ENCODE measurements around the gene ELFN1. TPM values are rescaled to one million over a fixed set of nuclear protein-coding genes. Genes with fewer than 3 reads are reported as not detected.
"Not testable (repeated sequence)": the region's sequence is repeated elsewhere in the genome, so short reads cannot be mapped to it uniquely, and the experiment has no call there.

ELFN1 gene
- total and polyA plus RNA-seq, 8 donors = 0.19 to 4.3 (median 0.53) TPM; not detected in 1

- WGBS, 5 donors = 94 to 96% (median 95%) methylated on average over 15 of the region's 15 CpGs
- Histone ChIP-seq H3K9me3 (no peaks in the 10 kb centered on the region), H3K4me1 (peaks cover 9 to 13% (median 10%) of the 10 kb centered on the region in 4 donors), H3K4me3 (no peak overlapping the region), H3K36me3 (no peaks in the 10 kb centered on the region), H3K27ac (no peak overlapping the region), H3K27me3 (peaks cover 0 to 27% (median 0%) of the 10 kb centered on the region in 3 donors)
- DNase-seq = no peak
- no peak for TF ChIP-seq POLR2AphosphoS5 (IDR thresholded peaks at IDR 0.05)
- TF ChIP-seq EP300 (IDR thresholded peaks at IDR 0.05) = no peak
- TF ChIP-seq POLR2A (IDR thresholded peaks at IDR 0.05) = no peak
- TF ChIP-seq CTCF (IDR thresholded peaks at IDR 0.05) = no peak
- intact Hi-C loops (cut with DNase I; ENCODE audit: low total_unique reads) = no loop called here
These were observed 48.0 kb downstream of the ELFN1 start for GRCh38 chr7:1717903-1718676.

- H3K9me3 ChIP-seq; DNase-seq; intact Hi-C loops (cut with DNase I; ENCODE audit: low total_unique reads); H3K27ac ChIP-seq; H3K4me1 ChIP-seq; H3K4me3 ChIP-seq; H3K36me3 ChIP-seq: not testable (repeated sequence)
- H3K27me3 ChIP-seq = peaks cover 0 to 27% (median 0%) of the 10 kb centered on the region in 3 donors
- WGBS, 5 donors = 60 to 77% (median 68%) methylated on average over 5 to 10 of the region's 10 CpGs
These were observed 48.8 kb downstream of the ELFN1 start for GRCh38 chr7:1718850-1719249.

- DNase-seq; H3K4me3 ChIP-seq; H3K27ac ChIP-seq; H3K4me1 ChIP-seq; H3K9me3 ChIP-seq; H3K36me3 ChIP-seq; intact Hi-C loops (cut with DNase I; ENCODE audit: low total_unique reads): not testable (repeated sequence)
- peaks cover 0 to 27% (median 0%) of the 10 kb centered on the region in 3 donors for H3K27me3 ChIP-seq
- 54 to 80% (median 70%) methylated on average over 6 to 13 of the region's 13 CpGs for WGBS, 5 donors
These were observed 49.2 kb downstream of the ELFN1 start for GRCh38 chr7:1719256-1719655.

- 71 to 90% (median 74%) methylated on average over 7 of the region's 7 CpGs for WGBS, 5 donors
- Histone ChIP-seq H3K36me3 (no peaks in the 10 kb centered on the region), H3K27ac (no peak overlapping the region), H3K4me1 (peaks cover 0 to under 1% (median 0%) of the 10 kb centered on the region in 4 donors), H3K27me3 (peaks cover 0 to 31% (median 0%) of the 10 kb centered on the region in 3 donors), H3K9me3 (no peaks in the 10 kb centered on the region), H3K4me3 (no peak overlapping the region)
- TF ChIP-seq POLR2AphosphoS5 (IDR thresholded peaks at IDR 0.05) = no peak
- TF ChIP-seq POLR2A (IDR thresholded peaks at IDR 0.05) = no peak
- no peak for TF ChIP-seq CTCF (IDR thresholded peaks at IDR 0.05)
- TF ChIP-seq EP300 (IDR thresholded peaks at IDR 0.05) = no peak
- DNase-seq = no peak
- intact Hi-C loops (cut with DNase I; ENCODE audit: low total_unique reads) = no loop called here
These were observed 49.8 kb downstream of the ELFN1 start for GRCh38 chr7:1719913-1720312.

- peaks cover 0 to 31% (median 4%) of the 10 kb centered on the region in 3 donors for H3K27me3 ChIP-seq
- no peak for TF ChIP-seq POLR2AphosphoS5 (IDR thresholded peaks at IDR 0.05)
- TF ChIP-seq CTCF (IDR thresholded peaks at IDR 0.05) = no peak
- no peak for TF ChIP-seq POLR2A (IDR thresholded peaks at IDR 0.05)
- TF ChIP-seq EP300 (IDR thresholded peaks at IDR 0.05) = no peak
- intact Hi-C loops (cut with DNase I; ENCODE audit: low total_unique reads) = no loop called here
- H3K27ac ChIP-seq = no peak overlapping the region
- no peaks in the 10 kb centered on the region for H3K9me3 ChIP-seq
- peak in 1 of 2 donors; percentile 42 for DNase-seq
- no peak overlapping the region for H3K4me3 ChIP-seq
- H3K4me1 ChIP-seq = peaks cover 0 to 5% (median 2%) of the 10 kb centered on the region in 4 donors
- H3K36me3 ChIP-seq = no peaks in the 10 kb centered on the region
- WGBS, 5 donors = 73 to 84% (median 79%) methylated on average over 5 to 8 of the region's 8 CpGs
These were observed 50.2 kb downstream of the ELFN1 start for GRCh38 chr7:1720326-1720725.
